Measurements from ENCODE around the gene GARNL3.

Gene GARNL3

DNA sequence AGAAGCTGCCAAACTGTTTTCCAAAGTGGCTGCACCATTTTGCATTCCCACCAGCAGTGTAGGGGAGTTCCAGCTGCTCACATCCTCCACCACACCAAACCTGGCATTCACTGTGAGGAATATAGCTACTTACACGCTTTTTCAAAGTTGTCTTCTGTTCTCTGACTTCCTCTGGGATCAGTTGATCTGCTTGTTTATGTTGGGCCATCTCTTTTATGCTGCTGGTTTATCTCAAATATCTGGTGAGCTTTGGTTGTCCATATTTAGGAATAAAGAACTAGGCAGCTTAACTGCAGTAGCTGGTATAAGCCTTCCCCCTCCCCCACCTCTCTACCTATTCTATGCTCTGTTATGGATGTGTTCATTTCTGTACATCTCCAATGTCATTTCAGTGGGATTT is 151.1 kb downstream of the GARNL3 start:
- no peak for DNase-seq

GRCh38 chr9:127417131-127418036 is 152.8 kb downstream of the GARNL3 start:
- DNase-seq: peak; percentile 14

- no peak for DNase-seq
Observed at GRCh38 chr9:127418037-127418471, 153.5 kb downstream of the GARNL3 start.

- no peak for DNase-seq
Observed at GRCh38 chr9:127419348-127419747, 154.8 kb downstream of the GARNL3 start.

DNA sequence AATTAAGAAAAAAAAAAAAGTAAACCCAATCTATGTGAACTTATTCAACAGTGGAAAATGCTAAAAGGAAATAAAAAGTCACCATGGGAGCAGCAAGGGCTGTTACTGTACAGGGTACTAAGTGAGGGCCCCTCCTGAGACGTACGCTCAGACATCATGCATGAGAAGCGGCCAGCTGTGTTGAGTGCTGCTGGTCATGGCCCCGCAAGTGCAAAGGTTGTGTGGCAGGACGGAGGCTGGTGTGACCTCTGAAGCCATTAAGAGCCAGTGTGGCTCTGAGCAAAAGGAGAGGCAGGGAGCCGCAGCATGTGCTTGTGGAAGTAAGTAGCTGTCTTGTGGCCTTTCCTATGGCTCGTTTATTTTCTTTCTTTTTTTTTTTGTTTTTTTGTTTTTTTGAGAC is 156.5 kb downstream of the GARNL3 start:
- no peak for DNase-seq

GRCh38 chr9:127422133-127422782 is 157.7 kb downstream of the GARNL3 start:
- no peak for DNase-seq

GRCh38 chr9:127422787-127423186 is 158.2 kb downstream of the GARNL3 start:
- no peak for DNase-seq

- DNase-seq: no peak
Observed at GRCh38 chr9:127423476-127423933, 158.9 kb downstream of the GARNL3 start.

- peak; percentile 92 for DNase-seq
Observed at GRCh38 chr9:127423934-127424675, 159.5 kb downstream of the GARNL3 start, which contains the start of gene ZNF79. Gene ZNF79, plus strand, starts transcription at chr9:127424382. Its CDS starts 406 bp downstream, at chr9:127424788.

DNA sequence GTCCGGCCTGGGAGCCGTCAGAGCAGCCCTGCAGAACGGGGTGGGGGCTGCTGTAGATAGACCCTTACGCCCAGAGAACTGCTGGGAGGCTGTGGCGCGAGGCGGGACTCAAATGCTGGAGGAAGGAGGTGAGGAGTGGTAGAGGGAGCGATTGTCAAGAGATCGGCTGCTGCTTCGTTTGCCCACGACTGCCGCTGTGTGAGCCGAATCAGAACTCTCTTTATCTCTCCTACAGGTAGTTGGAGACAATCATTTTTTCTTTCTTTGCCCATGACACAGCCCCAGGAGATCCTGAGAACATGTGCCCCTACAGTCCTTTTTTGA is 160.1 kb downstream of the GARNL3 start:
- DNase-seq: no peak

GRCh38 chr9:127426756-127427155 is 162.2 kb downstream of the GARNL3 start:
- DNase-seq: no peak

DNA sequence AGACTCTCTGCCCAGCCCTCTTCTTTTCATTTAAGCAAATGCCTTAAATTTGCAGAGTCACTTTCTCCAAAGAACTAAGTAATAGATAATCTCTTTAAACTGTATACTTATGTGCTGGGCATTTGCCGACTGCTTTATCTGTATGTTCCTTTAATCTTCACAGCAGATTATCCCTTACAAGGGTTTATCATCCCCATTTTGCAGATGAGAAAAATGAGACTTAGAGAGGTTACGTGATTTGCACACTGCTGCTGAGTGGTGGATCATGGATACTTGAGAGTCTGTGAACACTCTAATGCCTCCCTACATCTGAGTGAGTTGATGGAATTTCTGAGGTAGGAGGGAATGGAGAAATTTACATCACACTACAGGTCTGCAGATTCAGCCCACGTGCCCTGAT is 163.8 kb downstream of the GARNL3 start:
- DNase-seq: no peak

DNA sequence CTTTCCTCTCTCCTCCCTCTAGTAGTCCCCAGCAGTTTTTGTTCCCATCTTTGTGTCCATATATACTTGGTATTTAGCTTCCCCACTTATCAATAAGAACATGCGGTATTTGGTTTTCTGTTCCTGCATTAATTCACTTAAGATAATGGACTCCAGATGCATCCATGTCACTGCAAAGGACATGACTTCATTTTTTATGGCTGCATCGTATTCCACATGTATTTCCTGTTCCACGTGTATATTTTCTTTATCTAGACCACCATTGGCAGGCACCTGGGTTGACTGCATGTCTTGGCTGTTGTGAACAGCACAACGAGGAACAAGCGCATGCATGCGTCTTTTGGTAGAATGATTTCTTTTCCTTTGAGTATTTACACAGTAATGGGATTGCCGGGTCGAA is 165.8 kb downstream of the GARNL3 start:
- DNase-seq: no peak

DNA sequence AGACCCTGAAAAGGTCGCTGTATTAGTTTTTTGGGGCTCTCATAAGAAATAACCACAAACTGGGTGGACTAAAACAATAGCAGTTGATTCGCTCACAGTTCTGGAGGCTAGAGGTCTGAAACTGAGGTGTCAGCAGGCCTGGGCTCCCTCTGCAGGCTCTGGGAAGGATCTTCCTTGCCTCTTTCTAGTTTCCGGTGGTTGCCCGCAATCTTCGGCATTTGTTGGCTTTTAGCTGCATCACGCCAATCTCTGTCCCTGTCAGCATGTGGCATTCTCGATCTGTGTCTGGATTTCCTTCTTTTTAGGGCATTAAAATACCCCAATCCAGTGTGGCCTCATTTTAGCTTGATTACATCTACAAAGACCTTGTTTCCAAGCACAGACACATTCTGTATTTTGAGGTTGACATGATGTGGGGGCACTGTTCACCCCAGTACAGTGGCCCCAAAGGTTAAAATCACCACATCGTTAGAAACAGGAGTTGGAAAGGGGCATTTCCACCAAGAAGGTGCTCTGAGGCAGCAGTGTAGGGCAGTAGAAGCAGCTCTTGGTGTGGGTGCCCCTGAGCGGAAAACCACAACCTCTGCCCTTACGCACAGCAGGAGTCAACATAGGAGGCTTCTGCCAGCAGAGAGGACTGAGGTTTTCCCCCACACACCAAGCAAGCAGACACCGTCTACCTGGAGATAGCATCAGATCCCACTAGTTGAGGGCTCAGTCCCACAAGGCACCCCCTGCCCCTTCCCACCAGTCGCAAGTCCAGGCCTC is 173.1 kb downstream of the GARNL3 start:
- no peak for DNase-seq

DNA sequence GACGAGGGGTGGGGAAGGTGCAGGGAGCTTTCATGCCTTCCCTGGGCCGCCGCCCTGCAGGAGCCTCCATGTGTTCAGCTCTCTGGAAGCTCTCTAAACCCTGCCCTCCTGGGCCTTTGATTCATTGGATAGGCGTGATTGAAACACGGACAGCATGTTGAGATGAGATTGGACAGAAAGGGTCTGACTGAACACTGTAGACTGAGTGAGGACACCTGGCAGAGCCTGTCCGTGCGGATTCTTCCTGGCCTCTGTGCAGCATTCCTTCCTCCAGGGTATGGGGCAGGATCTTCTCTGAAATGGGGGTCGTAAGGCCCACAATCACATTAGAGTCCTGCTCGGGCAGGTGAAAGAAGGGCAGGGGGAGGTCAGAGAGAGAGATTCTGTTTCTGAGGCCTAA is 173.8 kb downstream of the GARNL3 start:
- no peak for DNase-seq
